Heart right ventricle (tissue), 16 donors: ENCODE measurements around the gene NTSR1. TPM values are rescaled to one million over a fixed set of nuclear protein-coding genes. Genes with fewer than 3 reads are reported as not detected.
A peak's percentile ranks its signal among the peaks of the same experiment; 100 is the strongest.

Experiments used
- ATAC-seq, 8 donors: fragments of 200-7000 bp; cut with Tn5 transposase; one replicate each; pipeline ENCODE4 v1.9.1; 2020; ENCODE audit warnings: mild to moderate bottlenecking in 8 of 8, moderate library complexity in 8 of 8, moderate number of reproducible peaks in 1 of 8
- DNase-seq, 2 donors: peaks; one replicate each; pipeline ENCODE4 v3.0.0-alpha.2; 2020
- H3K27ac ChIP-seq, 10 donors: fragments of 200-600 bp; sonication (generic) in 2 of 10; one replicate each; pipeline versions ENCODE4 v1.5.0 to v1.8.0; 2020 to 2022; ENCODE audit warnings: mild to moderate bottlenecking in 3 of 10
- H3K27me3 ChIP-seq, 7 donors: fragments of 200-600 bp; one replicate each; pipeline ENCODE4 v1.8.0; 2021 to 2022; ENCODE audit warnings: mild to moderate bottlenecking in 2 of 7
- H3K36me3 ChIP-seq, 9 donors: fragments of 200-600 bp; sonication (generic) in 1 of 9; one replicate each; pipeline versions ENCODE4 v1.5.0 to v1.8.0; 2020 to 2022; ENCODE audit warnings: mild to moderate bottlenecking in 2 of 9
- H3K4me1 ChIP-seq, 9 donors: fragments of 200-600 bp; sonication (generic) in 1 of 9; one replicate each; pipeline versions ENCODE4 v1.5.0 to v1.8.0; 2020 to 2022; ENCODE audit warnings: mild to moderate bottlenecking in 4 of 9
- H3K4me3 ChIP-seq, 10 donors: fragments of 200-600 bp; sonication (generic) in 2 of 10; one replicate each; pipeline versions ENCODE4 v1.5.0 to v1.8.0; 2020 to 2022; ENCODE audit warnings: mild to moderate bottlenecking in 7 of 10, moderate library complexity in 2 of 10
- H3K9me3 ChIP-seq, 11 donors: fragments of 200-600 bp in 10 of 11; sonication (generic) in 2 of 11; one replicate each; pipeline versions ENCODE4 v1.5.0 to v1.8.0; 2013 to 2022; ENCODE audit warnings: mild to moderate bottlenecking in 2 of 11, control low read depth in 1 of 11, moderate library complexity in 1 of 11
- WGBS, 2 donors: extraction: QIAGEN DNeasy Blood & Tissue Kit; methylation state at CpG; one replicate each; pipeline ENCODE4 v1.1.7; 2013; ENCODE audit warnings: inconsistent platforms in 1 of 2; 5-methylcytosine and 5-hydroxymethylcytosine counted together
- intact Hi-C, 10 donors: fragments of 100-400 bp; cut with DNase I; formaldehyde crosslinking; loops; one replicate each; pipeline versions ENCODE4 v1.11.1 to v1.14.2; 2022
- polyA plus RNA-seq, 2 donors: library from polyadenylated mRNA; stranded (reverse); fragments of 200-250 nt; gene quantifications; one replicate each; pipeline ENCODE4 v1.2.3, GENCODE V29; 2013
- total RNA-seq, 10 donors: library from RNA; stranded (reverse); fragmentation: NEBNext Ultra II Directional in 3 of 10; extraction: Animal tissue kit (Norgen Biotek cat#: 25700) in 3 of 10; gene quantifications; one replicate each; pipeline versions ENCODE4 v1.2.1 to v1.2.4, GENCODE V29; 2021 to 2023
- TF ChIP-seq, protein P1 (sequence below), 9 donors: fragments of 200-600 bp; sonication (generic) in 2 of 9; IDR thresholded peaks; one replicate each; pipeline versions ENCODE4 v1.5.0 to v1.8.0; 2021 to 2022; ENCODE audit warnings: antibody characterized with exemption in 9 of 9, mild to moderate bottlenecking in 5 of 9, moderate library complexity in 1 of 9
- donor health status: Arrhythmogenic right ventricular cardiomyopathy.
- donor health status: ischemic (EF 13 %, LVEDD 7.1; RV severe dilation, severe dysfunction).
- donor health status: healthy with polysubstance abuse.
- donor health status: DM: no; HTN: yes; CAD: no.
- donor health status: DM: no; HTN: no; CAD: no.
- donor health status: ischemic (EF 25% LVEDD 6.9; RV normal size, moderate dysfunction).
- donor health status: ischemic (EF 25% LVEDD 5.7; RV mildly dilated, moderate dysfunction).
- donor health status: healthy.
- donor health status: DM: yes; HTN: yes; CAD: no.
- donor health status: Ischemic cardiomyopathy.
- donor health status: ischemic (EF 35%, LVEDD 5.7; RV mildly dilated, moderate dysfunction).
- donor health status: nonischemic (EF 11% LVEDD 7.7; RV severe dilation, severe dysfunction).
- donor health status: DM: yes; HTN: yes; CAD: no.
- donor health status: PGD.
- donor health status: ischemic (EF 29% LVEDD 5.4; RV normal size, mild dysfunction).
- donor health status: nonischemic (EF 23%, LVEDD 6.1; RV moderate dilation, normal function).

Gene NTSR1
- total and polyA plus RNA-seq, 12 donors, result 0.08 TPM; not detected in 10

DNA sequence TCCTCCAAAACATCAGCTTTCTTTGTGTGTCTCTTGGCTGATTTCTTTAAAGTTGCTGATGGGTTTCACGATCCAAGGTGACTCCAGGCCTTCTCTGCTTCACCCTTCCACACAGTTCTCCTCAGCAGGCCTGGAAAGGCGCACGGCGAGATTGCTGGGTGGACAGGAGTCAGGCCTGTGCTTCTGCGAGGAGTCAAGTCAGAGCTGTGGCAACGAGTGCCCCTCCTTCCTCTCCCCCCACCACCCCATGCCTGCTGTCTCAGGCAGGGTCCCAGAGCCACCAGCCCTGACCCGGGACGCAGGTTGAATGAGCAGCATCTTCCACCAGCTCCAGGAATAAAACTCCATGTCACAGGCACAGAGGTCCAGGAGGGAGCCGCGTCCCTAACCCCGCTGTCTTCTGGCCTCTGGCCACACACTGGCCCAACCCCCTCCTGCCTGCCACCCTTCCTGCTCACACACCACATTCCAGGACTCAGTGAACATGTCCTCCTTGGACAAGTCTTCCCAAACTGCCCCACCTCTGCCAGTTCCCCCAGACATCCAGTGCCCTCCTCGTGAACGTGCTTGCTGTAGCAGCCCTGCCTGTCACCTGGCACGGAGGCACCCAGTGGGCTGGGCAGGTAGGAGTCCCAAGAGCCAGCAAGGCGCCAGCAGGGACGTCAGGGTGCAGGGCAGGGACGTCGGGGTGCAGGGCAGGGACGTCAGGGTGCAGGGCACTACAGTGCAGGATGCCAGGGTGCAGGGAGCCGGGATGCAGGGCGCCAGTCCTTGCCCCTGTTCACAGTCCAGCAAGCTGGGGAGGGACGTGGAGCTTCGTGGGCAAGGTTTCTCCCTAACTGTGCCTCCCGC lies 7.2 kb upstream of the NTSR1 start:
- 85 to 86% methylated on average over 23 to 24 of the region's 24 CpGs for WGBS, 2 donors
- Histone ChIP-seq H3K4me1 (peaks cover 5 to 21% (median 9%) of the 10 kb centered on the region in 9 donors), H3K36me3 (no peaks in the 10 kb centered on the region), H3K4me3 (no peak overlapping the region), H3K9me3 (no peaks in the 10 kb centered on the region), H3K27me3 (peaks cover 0 to 10% (median 0%) of the 10 kb centered on the region in 7 donors), H3K27ac (no peak overlapping the region)
- ATAC-seq (no peak), DNase-seq (peak in 1 of 2 donors; percentile 2)
- intact Hi-C loops, result no loop called here
- TF ChIP-seq, protein P1, sequence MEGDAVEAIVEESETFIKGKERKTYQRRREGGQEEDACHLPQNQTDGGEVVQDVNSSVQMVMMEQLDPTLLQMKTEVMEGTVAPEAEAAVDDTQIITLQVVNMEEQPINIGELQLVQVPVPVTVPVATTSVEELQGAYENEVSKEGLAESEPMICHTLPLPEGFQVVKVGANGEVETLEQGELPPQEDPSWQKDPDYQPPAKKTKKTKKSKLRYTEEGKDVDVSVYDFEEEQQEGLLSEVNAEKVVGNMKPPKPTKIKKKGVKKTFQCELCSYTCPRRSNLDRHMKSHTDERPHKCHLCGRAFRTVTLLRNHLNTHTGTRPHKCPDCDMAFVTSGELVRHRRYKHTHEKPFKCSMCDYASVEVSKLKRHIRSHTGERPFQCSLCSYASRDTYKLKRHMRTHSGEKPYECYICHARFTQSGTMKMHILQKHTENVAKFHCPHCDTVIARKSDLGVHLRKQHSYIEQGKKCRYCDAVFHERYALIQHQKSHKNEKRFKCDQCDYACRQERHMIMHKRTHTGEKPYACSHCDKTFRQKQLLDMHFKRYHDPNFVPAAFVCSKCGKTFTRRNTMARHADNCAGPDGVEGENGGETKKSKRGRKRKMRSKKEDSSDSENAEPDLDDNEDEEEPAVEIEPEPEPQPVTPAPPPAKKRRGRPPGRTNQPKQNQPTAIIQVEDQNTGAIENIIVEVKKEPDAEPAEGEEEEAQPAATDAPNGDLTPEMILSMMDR (IDR thresholded peaks at IDR 0.05), result no peak

DNA sequence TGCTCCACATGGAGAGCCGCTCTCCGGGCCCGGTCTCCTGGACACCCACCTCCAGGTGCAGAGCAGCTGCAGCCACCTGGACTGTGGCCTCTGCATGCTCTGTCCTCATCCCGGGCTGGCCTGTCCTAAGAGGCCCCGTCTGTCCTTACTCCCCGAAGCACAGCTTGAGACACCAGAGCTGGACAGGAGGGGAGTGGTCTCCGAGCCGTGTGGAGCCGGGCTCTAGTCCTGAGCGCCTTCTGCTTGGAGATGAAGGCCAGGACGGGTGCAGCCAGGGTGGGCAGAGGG lies 6.7 kb upstream of the NTSR1 start:
- ATAC-seq (no peak), DNase-seq (peak in 1 of 2 donors; percentile 6)
- intact Hi-C loops, result no loop called here
- Histone ChIP-seq H3K27ac (no peak overlapping the region), H3K27me3 (peaks cover 0 to 15% (median 2%) of the 10 kb centered on the region in 7 donors), H3K4me1 (peaks cover 5 to 21% (median 9%) of the 10 kb centered on the region in 9 donors), H3K4me3 (no peak overlapping the region), H3K36me3 (no peaks in the 10 kb centered on the region), H3K9me3 (no peaks in the 10 kb centered on the region)
- WGBS, 2 donors, result 78 to 86% methylated on average over 11 of the region's 11 CpGs
- TF ChIP-seq, protein P1 (IDR thresholded peaks at IDR 0.05), result no peak

DNA sequence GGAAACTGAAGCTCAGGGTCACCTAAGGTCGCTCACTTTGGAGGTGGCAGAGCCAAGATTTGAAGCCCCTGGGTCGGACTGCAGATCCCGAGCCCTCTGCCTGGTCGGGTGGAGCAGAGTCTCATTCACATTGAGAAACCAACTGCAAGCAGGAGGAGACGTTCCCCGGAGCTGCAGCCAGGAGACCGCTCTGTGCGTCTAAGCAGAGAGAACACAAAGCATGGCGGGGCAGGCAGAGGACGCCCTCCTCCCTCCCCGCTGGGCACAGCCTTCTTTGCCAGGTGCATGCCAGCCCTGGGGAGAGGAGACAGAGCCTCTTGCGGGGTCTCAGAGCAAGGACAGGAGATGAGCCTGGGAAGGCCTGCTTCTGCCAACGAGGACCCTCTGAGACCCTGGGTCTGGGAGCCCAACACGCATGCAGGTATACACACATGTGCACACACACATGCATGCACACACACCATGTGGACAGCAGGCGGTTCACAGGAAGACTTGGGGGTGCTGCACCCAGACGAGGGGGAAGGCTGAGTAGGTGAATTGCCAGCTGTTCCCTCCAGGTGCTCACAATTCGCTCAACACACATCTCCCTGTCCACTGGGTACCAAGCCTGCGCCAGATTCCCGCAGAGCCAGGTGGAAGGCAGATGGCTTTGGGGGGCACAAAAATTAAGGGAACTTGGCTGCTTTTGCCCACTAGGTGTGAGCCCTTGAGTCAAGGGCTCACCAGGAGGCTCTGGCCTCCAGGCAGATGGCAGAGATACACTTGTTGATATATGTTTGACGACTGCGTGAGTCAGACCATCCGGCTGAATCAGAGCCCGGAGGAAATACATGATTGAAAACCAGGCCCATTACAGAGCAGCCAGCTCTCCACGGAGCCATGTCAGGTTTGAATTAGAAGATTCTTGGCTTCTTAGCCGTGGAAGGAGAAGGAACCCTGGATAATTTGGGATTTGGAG lies 5.5 kb upstream of the NTSR1 start:
- 85 to 90% methylated on average over 25 of the region's 25 CpGs for WGBS, 2 donors
- TF ChIP-seq, protein P1 (IDR thresholded peaks at IDR 0.05), result no peak
- intact Hi-C loops, result no loop called here
- Histone ChIP-seq H3K27me3 (peaks cover 8 to 27% (median 14%) of the 10 kb centered on the region in 7 donors), H3K9me3 (no peaks in the 10 kb centered on the region), H3K36me3 (no peaks in the 10 kb centered on the region), H3K4me3 (no peak overlapping the region), H3K27ac (no peak overlapping the region), H3K4me1 (peaks cover 5 to 25% (median 9%) of the 10 kb centered on the region in 9 donors)
- DNase-seq, result peak in 1 of 2 donors; percentile 4
- peak in 2 of 8 donors; percentile 10 to 18 for ATAC-seq

DNA sequence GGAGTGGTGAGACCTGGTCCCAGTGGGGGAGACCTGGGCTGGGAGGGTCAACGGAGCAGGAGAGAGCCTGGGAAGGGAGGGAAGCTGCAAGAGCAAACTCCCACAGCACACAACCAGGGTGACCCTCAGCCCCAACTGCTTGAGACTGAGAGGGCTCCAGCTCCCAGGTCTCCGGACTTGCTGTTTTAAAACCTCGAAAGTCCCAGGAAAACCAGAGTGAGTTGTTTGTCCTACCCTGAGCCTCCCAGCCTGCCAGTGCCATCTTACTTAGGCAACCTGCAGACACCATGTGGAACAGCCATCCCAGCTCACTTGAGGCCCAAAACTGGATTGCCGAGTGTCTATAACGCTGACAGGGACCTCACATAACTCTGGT lies 4.8 kb upstream of the NTSR1 start:
- peaks cover 5 to 28% (median 9%) of the 10 kb centered on the region in 9 donors for H3K4me1 ChIP-seq
- 82 to 83% methylated on average over 5 of the region's 5 CpGs for WGBS, 2 donors
- H3K9me3 ChIP-seq, result no peaks in the 10 kb centered on the region
- H3K36me3 ChIP-seq, result no peaks in the 10 kb centered on the region
- peaks cover 14 to 34% (median 20%) of the 10 kb centered on the region in 7 donors for H3K27me3 ChIP-seq
- H3K27ac ChIP-seq, result peak overlapping the region in 3 of 10 donors; percentile 34 to 44 (median 42)
- DNase-seq (peak in 1 of 2 donors; percentile 40), ATAC-seq (peak in 2 of 8 donors; percentile 60 to 64)
- TF ChIP-seq, protein P1 (IDR thresholded peaks at IDR 0.05), result no peak
- intact Hi-C loops, result no loop called here
- H3K4me3 ChIP-seq, result no peak overlapping the region
